ENCODE results near the gene GOT2.

The GOT2 gene

GRCh38 chr16:58684354-58685083 is 49.6 kb downstream of the GOT2 start, which contains the start of gene SLC38A7:
TSS of gene SLC38A7 (minus strand) at chr16:58684770. CDS start at chr16:58680126, 4,644 bp downstream.
- peak within 1 kb of the TSS; percentile 73 for H3K4me3 ChIP-seq (replicated peaks; ENCODE audit: insufficient read depth, low read length)
- H3K27ac ChIP-seq (replicated peaks), result peak within 1 kb of the TSS; percentile 70
- no peaks in the 10 kb centered on the region for H3K27me3 ChIP-seq (ENCODE audit: insufficient read depth, poor library complexity, severe bottlenecking)
- DNase-seq (ENCODE audit: low read depth in 1 of 2, low spot score in 1 of 2), result peak; percentile 51 to 76
- TF ChIP-seq POLR2AphosphoS5 (IDR thresholded peaks at IDR 0.05; ENCODE audit: low read depth), result 0 out of 2 replicates have a peak, but pooled peaks have one; percentile 20
- no peak for TF ChIP-seq GABPA (IDR thresholded peaks at IDR 0.05; ENCODE audit: low read depth)
- no peak for TF ChIP-seq REST (IDR thresholded peaks at IDR 0.05; ENCODE audit: insufficient replicate concordance, low read depth)
- TF ChIP-seq CTCF (IDR thresholded peaks at IDR 0.05; ENCODE audit: insufficient read depth, low read length), result no peak
- no peak for TF ChIP-seq SPI1 (IDR thresholded peaks at IDR 0.05; ENCODE audit: borderline replicate concordance, low read depth)

GRCh38 chr16:58684001-58684353 is 50.1 kb downstream of the GOT2 start:
- Histone ChIP-seq H3K27ac (replicated peaks) (peak overlapping the region; percentile 70), H3K4me3 (replicated peaks; ENCODE audit: insufficient read depth, low read length) (peak overlapping the region; percentile 73), H3K27me3 (ENCODE audit: insufficient read depth, poor library complexity, severe bottlenecking) (no peaks in the 10 kb centered on the region)
- TF ChIP-seq SPI1 (IDR thresholded peaks at IDR 0.05; ENCODE audit: borderline replicate concordance, low read depth) (peak; percentile 48; the same call in 1 of the 2 replicates), POLR2AphosphoS5 (IDR thresholded peaks at IDR 0.05; ENCODE audit: low read depth) (no peak), GABPA (IDR thresholded peaks at IDR 0.05; ENCODE audit: low read depth) (no peak), CTCF (IDR thresholded peaks at IDR 0.05; ENCODE audit: insufficient read depth, low read length) (no peak), REST (IDR thresholded peaks at IDR 0.05; ENCODE audit: insufficient replicate concordance, low read depth) (no peak)
- DNase-seq (ENCODE audit: low read depth in 1 of 2, low spot score in 1 of 2), result peak in 1 of 2 experiments; percentile 40

- H3K27me3 ChIP-seq (ENCODE audit: insufficient read depth, poor library complexity, severe bottlenecking), result no peaks in the 10 kb centered on the region
- TF ChIP-seq SPI1 (IDR thresholded peaks at IDR 0.05; ENCODE audit: borderline replicate concordance, low read depth) (no peak), REST (IDR thresholded peaks at IDR 0.05; ENCODE audit: insufficient replicate concordance, low read depth) (no peak), POLR2AphosphoS5 (IDR thresholded peaks at IDR 0.05; ENCODE audit: low read depth) (no peak), GABPA (IDR thresholded peaks at IDR 0.05; ENCODE audit: low read depth) (no peak), CTCF (IDR thresholded peaks at IDR 0.05; ENCODE audit: insufficient read depth, low read length) (no peak)
- no peak for DNase-seq (ENCODE audit: low read depth in 1 of 2, low spot score in 1 of 2)
- no peak overlapping the region for H3K27ac ChIP-seq (replicated peaks)
- no peak overlapping the region for H3K4me3 ChIP-seq (replicated peaks; ENCODE audit: insufficient read depth, low read length)
Observed at GRCh38 chr16:58679763-58680162, 54.4 kb downstream of the GOT2 start.
